Measurements from ENCODE around the gene ZKSCAN1.

- no peak for TF ChIP-seq EGR1 (IDR thresholded peaks at IDR 0.05)
- no peak for TF ChIP-seq EP300 (IDR thresholded peaks at IDR 0.05; ENCODE audit: borderline replicate concordance)
- no peak for TF ChIP-seq REST (IDR thresholded peaks at IDR 0.05; ENCODE audit: low read depth)
- TF ChIP-seq NFIC (IDR thresholded peaks at IDR 0.05): no peak
- TF ChIP-seq MAX (IDR thresholded peaks at IDR 0.05): no peak
- no peak for TF ChIP-seq RAD21 (IDR thresholded peaks at IDR 0.05; ENCODE audit: low read depth)
- no peak for TF ChIP-seq TEAD4 (IDR thresholded peaks at IDR 0.05)
- TF ChIP-seq TAF1 (IDR thresholded peaks at IDR 0.05; ENCODE audit: low read depth): no peak
- TF ChIP-seq CREB1 (IDR thresholded peaks at IDR 0.05; ENCODE audit: low read depth): no peak
- no peak for TF ChIP-seq CEBPB (IDR thresholded peaks at IDR 0.05)
- TF ChIP-seq YY1 (IDR thresholded peaks at IDR 0.05; ENCODE audit: low read depth): no peak
- no peak for TF ChIP-seq USF1 (IDR thresholded peaks at IDR 0.05)
- no peak for TF ChIP-seq TCF12 (IDR thresholded peaks at IDR 0.05; ENCODE audit: low read depth)
Measured at GRCh38 chr7:100069991-100070390, 54.6 kb downstream of the ZKSCAN1 start.

Measured in Ishikawa (cell line).